SU-DHL-6 (cell line): ENCODE measurements around the gene CTNND2.

ENCODE experiments used
- EZH2phosphoT487 ChIP-seq: fragments of 200-600 bp; sonication (generic), shearing (Covaris generic); conservative IDR thresholded peaks from 2 replicates; pipeline ENCODE4 v1.6.1; 2018; ENCODE audit warnings: mild to moderate bottlenecking, antibody characterized with exemption, low read length, moderate library complexity, mixed read lengths
- TF ChIP-seq, protein P1 (sequence below): fragments of 200-600 bp; sonication (generic); IDR thresholded peaks from one replicate; pipeline ENCODE4 v1.5.1; 2017; ENCODE audit warnings: antibody characterized with exemption, mild to moderate bottlenecking, low read length, moderate library complexity; ENCODE audit not compliant: insufficient read depth, poor library complexity, severe bottlenecking

DNA sequence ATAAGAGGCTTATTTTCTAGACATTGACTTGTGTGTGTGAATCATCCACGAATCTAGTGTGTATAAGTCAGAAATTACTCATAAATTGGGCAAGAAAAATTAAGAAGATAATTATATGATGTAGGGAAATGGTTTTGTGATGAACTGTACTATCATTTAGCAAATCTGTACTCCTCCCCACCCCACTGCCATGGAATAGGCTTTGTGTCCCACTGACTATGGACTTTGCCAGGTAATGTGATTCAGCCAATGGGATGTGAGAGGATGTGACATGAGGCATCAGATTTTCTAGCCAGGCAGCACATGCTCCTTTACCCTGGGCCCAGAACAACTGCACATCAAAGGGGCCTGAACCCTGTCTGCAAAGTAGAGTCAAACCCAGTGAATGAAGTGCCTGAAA lies 406.6 kb downstream of the CTNND2 start:
- TF ChIP-seq, protein P1, sequence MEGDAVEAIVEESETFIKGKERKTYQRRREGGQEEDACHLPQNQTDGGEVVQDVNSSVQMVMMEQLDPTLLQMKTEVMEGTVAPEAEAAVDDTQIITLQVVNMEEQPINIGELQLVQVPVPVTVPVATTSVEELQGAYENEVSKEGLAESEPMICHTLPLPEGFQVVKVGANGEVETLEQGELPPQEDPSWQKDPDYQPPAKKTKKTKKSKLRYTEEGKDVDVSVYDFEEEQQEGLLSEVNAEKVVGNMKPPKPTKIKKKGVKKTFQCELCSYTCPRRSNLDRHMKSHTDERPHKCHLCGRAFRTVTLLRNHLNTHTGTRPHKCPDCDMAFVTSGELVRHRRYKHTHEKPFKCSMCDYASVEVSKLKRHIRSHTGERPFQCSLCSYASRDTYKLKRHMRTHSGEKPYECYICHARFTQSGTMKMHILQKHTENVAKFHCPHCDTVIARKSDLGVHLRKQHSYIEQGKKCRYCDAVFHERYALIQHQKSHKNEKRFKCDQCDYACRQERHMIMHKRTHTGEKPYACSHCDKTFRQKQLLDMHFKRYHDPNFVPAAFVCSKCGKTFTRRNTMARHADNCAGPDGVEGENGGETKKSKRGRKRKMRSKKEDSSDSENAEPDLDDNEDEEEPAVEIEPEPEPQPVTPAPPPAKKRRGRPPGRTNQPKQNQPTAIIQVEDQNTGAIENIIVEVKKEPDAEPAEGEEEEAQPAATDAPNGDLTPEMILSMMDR: no peak
- no peak for TF ChIP-seq EZH2phosphoT487
